ENCODE measurements around the gene PHTF1.
"Not testable (repeated sequence)": the region's sequence is repeated elsewhere in the genome, so short reads cannot be mapped to it uniquely, and the experiment has no call there.

Gene PHTF1

DNA sequence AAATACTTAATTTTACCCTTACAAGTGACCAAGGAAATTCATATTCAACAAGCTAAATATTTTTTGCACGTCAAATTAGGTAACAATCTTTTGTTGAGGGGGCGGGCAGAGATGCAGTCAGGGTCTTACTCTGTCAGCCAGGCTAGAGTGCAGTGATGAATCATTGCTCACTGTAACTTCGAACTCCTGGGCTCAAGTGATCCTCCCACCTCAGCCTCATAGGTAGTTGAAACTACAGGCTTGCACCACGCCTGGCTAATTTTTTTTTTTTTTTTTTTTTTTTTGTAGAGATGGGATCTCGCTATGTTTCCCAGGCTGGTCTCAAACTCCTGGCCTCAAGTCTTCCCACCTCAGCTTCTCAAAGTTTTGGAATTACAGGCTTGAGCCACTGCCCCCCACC is 26.5 kb downstream of the PHTF1 start:
- no peak for DNase-seq (ENCODE audit: low read depth in 2 of 2, low spot score in 1 of 2)

DNA sequence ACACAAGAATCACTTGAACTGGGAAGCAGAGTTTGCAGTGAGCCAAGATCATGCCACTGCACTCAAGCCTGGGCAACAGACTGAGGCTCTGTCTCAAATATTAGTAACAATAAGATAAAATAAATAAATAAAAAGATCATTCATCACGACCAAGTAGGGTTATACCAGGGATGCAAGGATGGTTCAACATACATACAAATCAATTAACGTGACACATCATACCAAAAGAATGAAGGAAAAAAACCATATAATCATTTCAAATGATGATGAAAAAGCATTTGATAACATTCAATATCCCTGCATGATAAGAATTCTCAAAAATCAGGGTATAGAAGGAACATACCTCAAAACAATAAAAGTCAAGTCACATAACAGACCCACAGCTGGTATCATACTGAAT is 38.3 kb downstream of the PHTF1 start:
- no peak for DNase-seq (ENCODE audit: low read depth in 2 of 2, low spot score in 1 of 2)

DNA sequence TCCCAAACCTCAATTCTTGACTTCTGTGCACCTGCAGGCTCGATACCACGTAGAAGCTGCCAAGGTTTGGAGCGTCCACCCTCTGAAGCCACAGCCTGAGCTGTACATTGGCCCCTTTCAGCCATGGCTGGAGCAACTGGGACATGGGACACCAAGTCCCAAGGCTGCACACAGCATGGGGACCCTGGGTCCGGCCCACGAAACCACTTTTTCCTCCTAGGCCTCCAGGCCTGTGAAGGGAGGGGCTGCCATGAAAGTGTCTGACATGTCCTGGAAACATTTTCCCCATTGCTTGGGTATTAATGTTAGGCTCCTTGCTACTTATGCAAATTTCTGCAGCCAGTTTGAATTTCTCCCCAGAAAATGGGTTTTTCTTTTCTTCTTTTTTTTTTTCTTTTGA is 40.7 kb downstream of the PHTF1 start:
- DNase-seq (ENCODE audit: low read depth in 2 of 2, low spot score in 1 of 2): not testable (repeated sequence)

DNA sequence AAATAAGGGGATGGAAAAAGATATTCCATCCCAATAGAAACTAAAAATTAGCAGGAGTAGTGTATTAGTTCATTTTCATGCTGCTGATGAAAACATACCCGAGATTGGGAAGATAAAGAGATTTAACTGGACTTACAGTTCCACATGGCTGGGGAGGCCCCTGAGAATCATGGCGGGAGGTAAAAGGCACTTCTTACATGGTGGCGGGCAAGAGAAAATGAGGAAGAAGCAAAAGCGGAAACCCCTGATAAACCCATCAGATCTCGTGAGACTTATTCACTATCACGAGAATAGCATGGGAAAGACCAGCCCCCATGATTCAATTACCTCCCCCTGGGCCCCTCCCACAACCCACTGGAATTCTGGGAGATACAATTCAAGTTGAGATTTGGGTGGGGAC is 41.8 kb downstream of the PHTF1 start:
- not testable (repeated sequence) for DNase-seq (ENCODE audit: low read depth in 2 of 2, low spot score in 1 of 2)

DNA sequence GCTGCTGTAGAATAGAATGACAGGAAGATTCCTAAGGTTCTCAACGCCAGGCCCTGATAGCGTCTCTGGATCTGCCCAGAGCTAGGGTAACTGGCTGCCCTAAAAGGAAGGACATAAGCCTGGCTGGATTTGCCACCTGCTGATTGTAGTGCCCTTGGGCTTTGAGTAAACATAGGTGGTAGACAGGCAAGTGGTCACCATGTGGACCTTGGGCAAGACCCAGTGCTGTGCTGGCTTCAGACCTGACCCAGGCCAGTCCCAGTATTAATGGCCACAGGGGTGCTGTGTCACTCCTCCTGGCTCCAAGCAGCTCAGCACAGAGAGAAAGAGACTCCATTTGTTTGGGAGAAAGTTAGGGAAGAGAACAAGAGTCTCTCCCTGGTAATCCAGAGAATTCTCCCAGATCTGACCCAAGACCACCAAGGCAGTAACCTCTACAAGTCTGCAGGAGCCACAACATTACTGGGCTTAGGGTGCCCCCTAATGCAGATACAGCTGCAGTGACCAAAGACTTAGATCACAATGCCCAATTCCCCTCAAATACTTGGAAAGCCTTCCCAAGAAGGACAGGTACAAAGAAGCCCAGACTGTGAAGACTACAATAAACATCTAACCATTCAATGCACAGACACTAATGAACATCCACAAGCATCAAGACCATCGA is 44.5 kb downstream of the PHTF1 start:
- DNase-seq (ENCODE audit: low read depth in 2 of 2, low spot score in 1 of 2): no peak

DNA sequence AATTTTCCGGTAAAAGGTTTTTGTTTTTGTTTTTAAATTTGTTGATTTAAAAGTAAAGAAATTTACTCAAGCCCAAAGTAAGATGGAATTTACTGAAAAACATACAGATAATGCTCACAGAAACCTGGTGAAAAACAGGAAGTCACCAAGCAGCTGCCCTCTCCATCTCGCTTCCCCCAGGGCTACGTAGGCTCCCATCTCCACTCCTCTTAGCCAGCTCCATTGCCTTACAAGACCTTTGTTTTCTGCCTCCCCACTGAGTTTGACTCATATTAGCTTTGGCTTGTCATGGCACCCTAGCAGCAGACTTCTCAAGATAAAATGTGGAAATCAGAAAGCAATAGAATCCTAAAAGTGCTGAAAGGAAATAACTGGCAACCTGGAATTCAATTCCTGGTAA is 57.9 kb downstream of the PHTF1 start:
- DNase-seq (ENCODE audit: low read depth in 2 of 2, low spot score in 1 of 2): no peak

DNA sequence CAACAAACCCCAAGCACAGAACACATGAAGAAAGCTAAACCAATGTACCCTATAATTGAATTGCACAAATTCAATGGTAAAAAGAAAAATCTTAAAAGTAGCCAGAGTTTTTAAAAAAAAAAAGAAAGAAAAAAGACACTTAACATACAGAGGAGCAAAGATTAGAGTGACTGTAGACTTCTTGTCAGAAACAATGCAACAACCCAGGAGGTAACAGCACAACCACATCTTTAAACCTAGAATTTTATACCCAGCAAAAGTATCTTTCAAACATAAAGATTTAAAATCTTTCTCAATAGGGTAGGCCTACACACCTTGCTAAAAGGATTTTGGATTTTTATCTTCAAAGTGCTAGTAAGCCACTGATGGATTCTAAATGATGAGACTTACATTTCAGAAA is 64.4 kb downstream of the PHTF1 start:
- DNase-seq (ENCODE audit: low read depth in 2 of 2, low spot score in 1 of 2): no peak

DNA sequence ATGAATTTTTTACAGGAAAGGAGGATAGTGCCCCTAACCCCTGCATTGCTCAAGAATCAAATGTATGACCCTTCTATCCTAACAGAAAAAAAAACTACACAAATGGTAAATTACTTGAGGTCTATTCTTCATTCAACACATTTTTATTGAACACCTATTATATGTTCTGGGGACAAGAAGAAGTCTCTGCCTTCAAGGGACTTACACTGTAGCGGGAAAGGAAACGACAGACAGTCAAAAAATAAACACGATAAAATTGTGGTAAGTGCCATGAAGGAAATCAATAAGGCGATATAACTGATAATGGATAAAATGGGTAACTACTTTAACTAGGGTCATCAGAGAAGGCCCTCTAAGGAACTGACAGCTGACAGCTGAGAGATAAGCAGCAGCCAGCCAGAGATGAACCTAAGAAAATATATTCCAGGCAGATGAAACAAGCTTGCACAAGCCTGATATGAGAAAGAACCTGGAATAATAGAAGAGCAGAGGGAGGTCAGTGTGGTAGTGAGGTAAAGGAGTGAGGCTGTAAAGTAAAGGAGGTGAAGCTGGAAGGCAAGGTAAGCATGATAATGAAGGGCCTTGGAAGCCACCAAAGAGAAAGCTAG is 66.4 kb downstream of the PHTF1 start:
- DNase-seq (ENCODE audit: low read depth in 2 of 2, low spot score in 1 of 2): no peak

DNA sequence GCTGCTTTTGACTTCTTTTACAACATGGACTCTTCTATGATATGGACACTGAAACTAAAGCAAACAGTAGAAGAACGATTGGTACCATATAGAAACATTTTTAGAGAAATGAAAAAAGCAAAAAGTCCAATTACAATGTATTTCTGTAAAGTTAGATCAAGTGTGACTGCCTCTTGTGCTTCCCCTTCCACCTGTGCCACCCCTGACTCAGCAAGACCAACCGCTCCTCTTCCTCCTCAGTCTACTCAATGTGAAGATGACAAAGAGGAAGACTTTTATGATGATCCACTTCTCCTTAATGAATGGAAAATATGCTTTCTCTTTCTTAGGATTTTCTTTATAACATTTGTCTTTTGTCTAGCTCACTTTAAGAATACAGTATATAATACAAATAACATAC is 66.9 kb downstream of the PHTF1 start:
- no peak for DNase-seq (ENCODE audit: low read depth in 2 of 2, low spot score in 1 of 2)

DNA sequence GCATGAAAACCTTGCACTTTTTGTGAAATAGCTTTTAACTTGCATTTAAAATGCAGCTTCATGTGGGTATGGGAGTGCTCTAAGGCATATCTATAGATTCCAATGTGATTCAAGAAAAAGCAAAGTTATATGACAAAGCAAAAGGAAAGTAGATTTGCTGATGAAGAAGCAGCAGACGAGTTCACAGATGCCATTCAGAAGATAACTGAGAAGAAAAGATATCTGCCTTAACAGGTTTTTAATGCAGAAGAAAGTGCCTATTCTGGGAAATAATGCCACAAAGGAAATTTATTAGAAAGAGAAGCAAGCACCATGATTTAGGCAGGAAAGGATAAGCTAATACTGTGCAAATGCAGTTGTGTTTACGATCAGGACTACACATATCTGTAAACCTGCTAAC is 68.1 kb downstream of the PHTF1 start:
- DNase-seq (ENCODE audit: low read depth in 2 of 2, low spot score in 1 of 2): no peak

DNA sequence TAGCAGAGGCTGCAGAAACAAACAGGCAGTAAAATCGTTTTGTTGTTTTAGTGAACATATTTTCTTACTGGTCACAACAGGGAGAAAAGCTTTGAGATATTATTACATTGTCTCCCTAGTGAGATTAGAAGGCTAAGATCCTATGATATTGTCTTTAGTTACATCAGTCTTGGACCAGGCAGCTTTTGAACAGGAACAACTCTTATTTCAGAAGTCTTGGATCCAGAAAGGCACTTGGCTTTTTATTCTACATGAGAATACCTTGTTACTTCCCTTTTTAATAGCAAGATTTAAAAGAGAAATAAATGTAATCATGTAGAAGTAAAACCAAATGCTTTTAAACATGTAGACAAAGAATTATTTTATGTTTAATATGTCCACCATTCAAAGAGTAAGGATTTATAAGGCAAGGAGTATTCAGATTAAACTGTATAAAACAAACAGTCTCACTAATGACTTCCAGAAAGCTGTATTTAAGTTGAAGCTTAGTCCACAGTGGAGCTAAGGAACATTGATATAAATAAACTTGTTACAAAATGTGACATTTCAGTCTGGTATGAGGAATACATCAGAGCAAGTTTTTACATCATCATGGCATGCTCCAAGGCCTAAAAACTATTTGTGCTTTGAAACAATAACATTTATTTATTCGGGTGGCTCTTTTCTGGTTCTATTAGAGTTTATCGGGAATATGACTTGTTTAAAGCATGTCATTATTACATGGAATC is 72.2 kb downstream of the PHTF1 start:
- no peak for DNase-seq (ENCODE audit: low read depth in 2 of 2, low spot score in 1 of 2)

DNA sequence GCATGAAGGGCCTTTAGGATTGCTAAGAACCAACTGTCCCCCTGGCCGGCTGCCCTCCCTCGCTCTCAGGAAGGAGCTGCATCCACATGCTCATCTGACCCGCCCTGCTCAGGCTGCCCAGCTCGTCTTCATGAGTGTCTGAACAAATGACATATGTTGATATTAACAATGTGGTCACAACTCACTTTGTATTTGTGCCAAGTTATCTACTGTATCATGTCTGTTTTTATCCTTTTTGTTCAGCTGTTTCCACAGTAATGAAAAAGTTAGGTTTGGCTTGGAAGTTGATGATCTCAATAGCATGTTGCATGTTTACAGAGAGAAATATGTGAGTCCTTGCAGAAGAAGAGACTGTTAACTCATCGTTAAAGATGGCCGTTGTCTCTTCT is 75.1 kb downstream of the PHTF1 start:
- DNase-seq (ENCODE audit: low read depth in 2 of 2, low spot score in 1 of 2): no peak

DNA sequence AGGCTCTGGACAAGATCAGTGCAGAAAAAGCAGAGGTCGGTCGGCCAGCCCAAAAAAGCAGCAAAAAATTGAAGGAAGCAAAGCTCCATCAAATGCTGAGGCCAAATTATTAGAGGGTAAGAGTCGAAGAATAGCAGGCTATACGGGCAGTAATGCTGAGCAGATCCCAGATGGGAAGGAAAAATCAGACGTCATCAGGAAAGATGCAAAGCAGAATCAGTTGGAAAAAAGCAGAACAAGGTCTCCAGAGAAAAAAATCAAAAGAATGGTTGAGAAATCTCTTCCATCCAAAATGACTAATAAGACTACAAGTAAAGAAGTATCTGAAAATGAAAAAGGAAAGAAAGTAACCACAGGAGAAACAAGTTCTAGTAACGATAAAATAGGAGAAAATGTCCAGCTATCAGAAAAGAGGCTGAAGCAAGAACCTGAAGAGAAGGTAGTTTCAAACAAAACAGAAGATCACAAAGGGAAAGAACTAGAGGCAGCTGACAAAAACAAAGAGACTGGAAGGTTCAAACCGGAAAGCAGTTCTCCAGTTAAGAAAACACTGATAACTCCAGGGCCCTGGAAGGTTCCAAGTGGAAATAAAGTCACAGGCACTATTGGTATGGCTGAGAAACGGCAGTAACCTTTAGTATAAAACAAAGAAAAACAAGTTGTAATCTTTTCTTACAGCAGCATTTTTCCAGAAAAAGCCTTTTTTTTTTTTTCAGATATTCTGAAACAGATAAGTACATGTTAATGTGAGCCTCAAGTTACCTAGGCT is 75.7 kb downstream of the PHTF1 start:
- no peak for DNase-seq (ENCODE audit: low read depth in 2 of 2, low spot score in 1 of 2)

DNA sequence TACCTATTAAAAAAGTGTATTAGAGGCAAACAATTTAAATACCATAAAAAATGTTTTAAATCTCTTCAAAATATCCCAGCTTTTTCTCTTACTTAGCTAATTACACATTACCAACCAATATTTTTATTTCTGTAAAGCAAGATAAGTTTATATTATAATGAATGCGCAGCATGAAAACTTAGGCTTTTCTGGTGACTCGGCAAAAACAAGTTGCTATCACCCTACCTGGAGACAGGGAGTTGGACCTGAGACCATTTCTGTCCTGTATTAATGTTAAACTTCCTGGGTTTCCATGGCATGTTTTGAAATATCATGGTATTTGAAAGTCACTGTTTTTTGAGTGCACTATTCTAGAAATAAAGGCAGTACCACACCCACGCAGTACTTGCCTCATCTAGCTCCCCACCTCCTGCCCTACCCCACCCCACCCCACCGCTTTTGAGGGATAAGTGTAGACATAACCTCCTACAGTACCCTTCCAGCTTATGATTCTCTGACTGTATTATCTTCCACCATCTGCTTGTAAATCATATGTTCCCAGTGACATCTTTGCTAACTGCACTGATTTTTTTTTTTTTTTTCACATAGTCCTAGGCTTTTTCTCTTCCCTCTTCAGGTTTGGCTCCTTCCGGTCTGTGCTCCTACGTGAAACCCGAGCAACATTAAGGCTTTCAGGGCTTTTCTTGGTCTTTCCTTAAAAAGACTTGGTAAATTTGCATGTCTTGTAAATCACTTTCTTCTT is 77.5 kb downstream of the PHTF1 start:
- DNase-seq (ENCODE audit: low read depth in 2 of 2, low spot score in 1 of 2): no peak

DNA sequence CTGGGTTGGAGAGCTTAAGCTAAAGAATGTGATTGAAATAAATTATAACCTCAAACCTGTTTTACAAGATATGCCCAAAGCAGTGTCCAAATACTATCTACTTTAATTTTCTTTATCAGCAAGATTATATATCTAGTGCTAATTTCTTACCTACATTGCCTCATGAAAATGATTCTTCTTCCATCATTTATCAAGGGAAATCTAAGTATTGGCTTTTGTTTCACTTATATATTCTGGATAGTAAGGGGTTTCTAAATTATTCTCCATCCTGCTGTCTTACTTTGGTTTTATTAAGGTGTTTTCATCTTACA is 81.2 kb downstream of the PHTF1 start:
- no peak for DNase-seq (ENCODE audit: low read depth in 2 of 2, low spot score in 1 of 2)

DNA sequence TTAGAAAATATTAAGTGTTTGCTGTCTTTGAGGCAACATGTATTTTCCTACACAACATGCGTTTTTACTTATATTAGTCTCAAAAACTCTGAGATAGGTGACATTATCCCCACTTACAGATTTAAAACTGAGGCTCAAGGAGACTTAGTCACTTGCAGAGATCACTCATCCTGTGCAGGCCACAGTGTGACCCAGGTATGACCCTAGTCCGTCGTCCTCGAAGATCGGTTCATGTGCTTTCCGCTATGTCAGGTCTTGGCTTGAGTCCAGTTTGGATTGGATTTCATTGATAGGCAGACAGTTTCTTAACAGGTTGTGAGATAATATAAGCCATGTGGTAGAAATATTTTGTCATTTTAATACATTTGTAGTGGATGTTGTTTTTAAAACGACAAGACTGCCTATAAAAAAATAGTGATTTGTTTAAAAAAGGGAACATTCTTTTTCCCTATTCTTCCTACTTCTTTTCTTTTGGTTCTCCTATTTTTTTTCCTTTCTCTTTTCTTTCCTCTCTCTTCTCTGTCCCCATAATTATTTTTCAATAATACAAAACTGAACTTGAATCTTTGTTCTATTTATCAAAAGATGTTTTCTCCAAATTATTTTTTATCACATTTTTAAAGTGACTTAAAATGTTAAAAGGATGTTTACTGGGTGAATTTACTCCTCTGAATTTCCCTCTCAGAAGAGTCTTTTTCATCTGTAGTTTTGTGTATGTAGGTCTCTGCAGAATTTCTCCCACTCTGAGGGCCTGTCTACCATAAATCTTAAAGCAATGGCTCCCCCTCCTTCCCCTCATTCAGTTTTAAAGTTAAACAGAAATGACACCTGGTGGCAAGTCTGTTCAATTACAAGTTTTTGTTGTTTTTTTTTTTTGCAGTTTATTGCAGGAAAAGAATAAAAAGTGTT is 81.8 kb downstream of the PHTF1 start:
- DNase-seq (ENCODE audit: low read depth in 2 of 2, low spot score in 1 of 2): no peak

DNA sequence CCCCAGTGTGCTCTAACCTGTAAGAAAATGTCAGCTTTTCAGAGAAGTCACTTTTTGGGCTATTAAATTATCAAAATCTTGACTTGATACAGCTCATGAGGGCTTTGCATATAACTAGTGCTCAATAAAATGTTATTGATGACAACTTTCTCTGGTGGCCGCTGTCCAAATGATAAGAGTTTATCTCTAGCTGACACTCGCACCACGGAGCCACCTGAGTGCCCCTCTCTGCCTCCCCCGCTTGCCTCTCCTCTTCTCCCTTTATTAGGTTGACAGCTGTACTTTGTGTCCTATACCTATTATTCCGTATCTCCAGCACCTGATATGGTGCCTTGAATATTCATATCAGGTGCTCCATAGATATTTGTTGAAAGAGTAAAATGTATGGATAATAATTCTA is 82.8 kb downstream of the PHTF1 start:
- no peak for DNase-seq (ENCODE audit: low read depth in 2 of 2, low spot score in 1 of 2)

DNA sequence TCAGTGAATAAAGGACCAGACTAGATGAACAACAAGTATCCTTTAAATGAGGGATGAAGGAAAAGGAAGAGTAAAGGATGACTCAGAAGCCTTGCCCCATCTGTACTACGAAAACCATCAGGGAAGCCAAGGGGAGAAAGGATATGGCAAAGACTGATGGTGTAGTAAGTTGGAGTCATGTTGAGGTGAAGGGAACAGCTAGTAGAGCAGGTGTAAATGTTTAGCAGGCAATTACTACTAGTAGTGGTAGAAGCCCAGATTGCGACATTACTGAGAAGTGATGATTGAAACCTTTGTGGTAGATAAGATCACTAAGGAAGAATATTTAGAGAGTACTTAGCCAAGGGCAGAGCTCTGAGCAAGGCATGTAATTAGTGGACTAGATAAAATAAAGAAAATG is 84.0 kb downstream of the PHTF1 start:
- DNase-seq (ENCODE audit: low read depth in 2 of 2, low spot score in 1 of 2): no peak

DNA sequence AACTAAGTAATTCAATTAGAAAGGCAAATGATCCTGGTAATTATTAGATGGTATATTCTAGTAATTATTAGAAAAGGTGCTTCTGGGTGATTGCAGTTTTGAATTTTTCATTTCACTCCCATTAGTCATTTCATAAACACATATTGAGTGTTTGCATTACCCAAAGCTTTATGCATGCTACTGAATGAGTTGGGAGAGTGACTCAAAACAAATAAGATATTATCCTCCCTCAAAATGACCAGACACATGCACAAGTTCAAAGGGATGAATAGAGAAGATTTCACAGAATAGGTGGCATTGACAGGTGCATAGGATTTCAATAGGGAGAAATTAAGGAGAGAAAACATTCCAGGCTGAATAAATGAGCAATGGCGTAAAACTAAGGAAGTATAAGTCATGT is 84.7 kb downstream of the PHTF1 start:
- DNase-seq (ENCODE audit: low read depth in 2 of 2, low spot score in 1 of 2): no peak

DNA sequence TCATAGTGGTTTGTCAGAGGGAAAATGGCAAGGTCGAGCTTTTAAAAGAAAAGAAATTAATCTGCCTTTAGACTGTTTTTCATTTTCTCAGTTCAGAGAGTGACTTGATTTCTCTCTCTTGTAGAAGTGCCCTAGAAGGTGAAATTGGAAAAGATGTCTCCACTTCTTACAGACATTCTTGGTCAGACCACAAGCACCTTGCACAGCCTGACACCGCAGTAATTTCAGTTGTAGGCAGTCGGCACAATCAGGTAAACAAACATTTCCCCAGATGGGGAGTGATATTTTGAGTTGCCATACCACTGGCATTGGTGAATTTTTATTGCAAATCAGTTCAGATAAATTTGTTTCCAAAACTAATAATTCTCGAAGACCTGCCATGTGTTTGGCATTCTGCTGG is 86.8 kb downstream of the PHTF1 start:
- no peak for DNase-seq (ENCODE audit: low read depth in 2 of 2, low spot score in 1 of 2)

All from stimulated activated CD8-positive, alpha-beta memory T cell treated with anti-CD3 and anti-CD28 coated beads, Interleukin-4, amount 100 ng/mL, for 4 hours (primary cell).